PC-9 (cell line): ENCODE results near the gene CADM2. TPM values are rescaled to one million over a fixed set of nuclear protein-coding genes. Genes with fewer than 3 reads are reported as not detected.

Experiments
- BruUV-seq: library from RNA; stranded (reverse); fragments of 400-500 nt; replicated peaks from 2 replicates; lab custom pipeline; 2021; lab: Mats Ljungman, UMichigan
- CTCF ChIA-PET: fragments of 300-600 bp; sonication (Branson Sonifier 250); formaldehyde crosslinking; loops from one replicate; lab custom pipeline; 2022; ENCODE audit warnings: antibody characterized with exemption; lab: Charles Lee
- POLR2A ChIA-PET: fragments of 300-600 bp; sonication (Branson Sonifier 250); formaldehyde crosslinking; loops from one replicate; lab custom pipeline; 2022; ENCODE audit warnings: antibody characterized with exemption; ENCODE audit not compliant: unreplicated experiment; lab: Charles Lee
- DNase-seq, 2 experiments: peaks; one replicate each; pipeline versions ENCODE4 v3.0.0 to v3.0.0-alpha.2; 2015 to 2022; ENCODE audit warnings: mixed read lengths in 1 of 2
- H2AFZ ChIP-seq: fragments of 200-600 bp; sonication (generic); 2 replicates; pipeline ENCODE4 v1.8.1; 2017; ENCODE audit warnings: antibody characterized with exemption
- H3F3A ChIP-seq: fragments of 200-600 bp; sonication (generic); 2 replicates; pipeline ENCODE4 v1.8.1; 2017; ENCODE audit warnings: antibody characterized with exemption, mild to moderate bottlenecking, low read depth; ENCODE audit not compliant: insufficient read depth
- H3K27ac ChIP-seq: fragments of 200-600 bp; sonication (generic); 2 replicates; pipeline ENCODE4 v1.6.1; 2016; ENCODE audit warnings: mixed run types
- H3K27me3 ChIP-seq: fragments of 200-600 bp; sonication (generic); 2 replicates; pipeline ENCODE4 v1.6.1; 2016; ENCODE audit warnings: low read depth, mixed run types; ENCODE audit not compliant: insufficient read depth
- H3K36me3 ChIP-seq: fragments of 200-600 bp; sonication (generic); 2 replicates; pipeline ENCODE4 v1.6.1; 2016; ENCODE audit warnings: low read depth, mixed run types
- H3K4me1 ChIP-seq: fragments of 200-600 bp; sonication (generic); replicated peaks from 2 replicates; pipeline ENCODE4 v1.6.1; 2016; ENCODE audit warnings: mixed run types; ENCODE audit not compliant: insufficient read depth
- H3K4me2 ChIP-seq: fragments of 200-600 bp; sonication (generic); 2 replicates; pipeline ENCODE4 v1.6.1; 2017; ENCODE audit warnings: mixed run types
- H3K4me3 ChIP-seq: fragments of 200-600 bp; sonication (generic); 2 replicates; pipeline ENCODE4 v1.6.1; 2016; ENCODE audit warnings: mixed run types
- H3K79me2 ChIP-seq: fragments of 200-600 bp; sonication (generic); 2 replicates; pipeline ENCODE4 v1.6.1; 2017; ENCODE audit warnings: low read depth, mixed run types
- H3K9me2 ChIP-seq: fragments of 200-600 bp; sonication (generic); 2 replicates; pipeline ENCODE4 v1.8.1; 2017; ENCODE audit warnings: mild to moderate bottlenecking; ENCODE audit not compliant: insufficient read depth
- H3K9me3 ChIP-seq: fragments of 200-600 bp; sonication (generic); 2 replicates; pipeline ENCODE4 v1.8.1; 2016; ENCODE audit warnings: low read depth; ENCODE audit not compliant: insufficient read depth
- H4K20me1 ChIP-seq: fragments of 200-600 bp; sonication (generic); 2 replicates; pipeline ENCODE4 v1.8.1; 2017; ENCODE audit not compliant: insufficient read depth
- EZH2 ChIP-seq: fragments of 200-600 bp; sonication (generic); IDR thresholded peaks from 2 replicates; pipeline ENCODE4 v1.8.0; 2017; ENCODE audit warnings: antibody characterized with exemption, low read depth
- intact Hi-C: fragments of 100-400 bp; cut with micrococcal nuclease; formaldehyde crosslinking; loops from one replicate; pipeline ENCODE4 v1.10.0; 2022; ENCODE audit not compliant: unreplicated experiment
- total RNA-seq: library from RNA; stranded (reverse); gene quantifications from 2 replicates; pipeline ENCODE4 v1.2.3, GENCODE V29; 2021
- TF ChIP-seq, protein P1 (sequence below): fragments of 200-600 bp; sonication (generic); conservative IDR thresholded peaks from 2 replicates; pipeline ENCODE4 v1.6.1; 2017; ENCODE audit warnings: mixed run types, antibody characterized with exemption, mild to moderate bottlenecking, moderate library complexity

Gene CADM2
- total RNA-seq, 1 experiment from 2014 or later = 0.59 TPM

- no peak overlapping the region for H3K4me2 ChIP-seq
- no peaks in the 10 kb centered on the region for H3K27me3 ChIP-seq
- H2AFZ ChIP-seq = no peak overlapping the region
- no peak overlapping the region for H3K4me3 ChIP-seq
- CTCF ChIA-PET = no interaction called here
- no peaks in the 10 kb centered on the region for H3K9me2 ChIP-seq
- no peaks in the 10 kb centered on the region for H3K79me2 ChIP-seq
- DNase-seq = no peak
- no TSS peak for BruUV-seq
- no peaks in the 10 kb centered on the region for H3K9me3 ChIP-seq
- H3K4me1 ChIP-seq = no peaks in the 10 kb centered on the region
- TF ChIP-seq, protein P1, sequence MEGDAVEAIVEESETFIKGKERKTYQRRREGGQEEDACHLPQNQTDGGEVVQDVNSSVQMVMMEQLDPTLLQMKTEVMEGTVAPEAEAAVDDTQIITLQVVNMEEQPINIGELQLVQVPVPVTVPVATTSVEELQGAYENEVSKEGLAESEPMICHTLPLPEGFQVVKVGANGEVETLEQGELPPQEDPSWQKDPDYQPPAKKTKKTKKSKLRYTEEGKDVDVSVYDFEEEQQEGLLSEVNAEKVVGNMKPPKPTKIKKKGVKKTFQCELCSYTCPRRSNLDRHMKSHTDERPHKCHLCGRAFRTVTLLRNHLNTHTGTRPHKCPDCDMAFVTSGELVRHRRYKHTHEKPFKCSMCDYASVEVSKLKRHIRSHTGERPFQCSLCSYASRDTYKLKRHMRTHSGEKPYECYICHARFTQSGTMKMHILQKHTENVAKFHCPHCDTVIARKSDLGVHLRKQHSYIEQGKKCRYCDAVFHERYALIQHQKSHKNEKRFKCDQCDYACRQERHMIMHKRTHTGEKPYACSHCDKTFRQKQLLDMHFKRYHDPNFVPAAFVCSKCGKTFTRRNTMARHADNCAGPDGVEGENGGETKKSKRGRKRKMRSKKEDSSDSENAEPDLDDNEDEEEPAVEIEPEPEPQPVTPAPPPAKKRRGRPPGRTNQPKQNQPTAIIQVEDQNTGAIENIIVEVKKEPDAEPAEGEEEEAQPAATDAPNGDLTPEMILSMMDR = no peak
- no peak for TF ChIP-seq EZH2
- H4K20me1 ChIP-seq = no peaks in the 10 kb centered on the region
- H3K36me3 ChIP-seq = no peaks in the 10 kb centered on the region
- POLR2A ChIA-PET = no interaction called here
- H3K27ac ChIP-seq = no peak overlapping the region
- intact Hi-C loops = no loop called here
- H3F3A ChIP-seq = no peaks in the 10 kb centered on the region
Measured at GRCh38 chr3:85370341-85370740, 411.6 kb downstream of the CADM2 start.

DNA sequence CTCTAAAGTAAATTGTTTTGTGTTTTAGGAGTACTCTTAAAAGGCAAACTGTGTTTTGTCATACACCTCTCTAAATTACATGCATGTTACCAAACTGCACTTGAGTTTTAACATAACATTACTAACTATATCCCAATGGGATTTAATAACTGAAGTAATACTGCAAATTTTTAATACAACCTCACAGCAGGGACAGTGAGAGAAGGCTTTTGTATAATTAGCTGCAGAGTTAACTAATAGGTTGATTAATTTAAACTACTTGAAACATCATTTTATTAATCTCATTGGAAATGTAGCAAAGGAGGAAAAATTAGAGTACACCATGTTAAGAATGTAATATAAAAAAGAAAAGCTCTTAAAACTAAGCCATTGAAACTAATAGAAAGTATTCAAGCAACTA lies 417.3 kb downstream of the CADM2 start:
- H4K20me1 ChIP-seq = no peaks in the 10 kb centered on the region
- H3K36me3 ChIP-seq = no peaks in the 10 kb centered on the region
- no peaks in the 10 kb centered on the region for H3K79me2 ChIP-seq
- ChIA-PET POLR2A (no interaction called here), CTCF (no interaction called here)
- no TSS peak for BruUV-seq
- no peaks in the 10 kb centered on the region for H3F3A ChIP-seq
- H3K4me2 ChIP-seq = no peak overlapping the region
- intact Hi-C loops = no loop called here
- no peak overlapping the region for H3K27ac ChIP-seq
- TF ChIP-seq EZH2 = no peak
- TF ChIP-seq, protein P1 = no peak
- no peaks in the 10 kb centered on the region for H3K27me3 ChIP-seq
- H3K4me1 ChIP-seq = no peaks in the 10 kb centered on the region
- no peak overlapping the region for H2AFZ ChIP-seq
- H3K9me2 ChIP-seq = no peaks in the 10 kb centered on the region
- no peak for DNase-seq
- no peak overlapping the region for H3K4me3 ChIP-seq
- H3K9me3 ChIP-seq = no peaks in the 10 kb centered on the region

DNA sequence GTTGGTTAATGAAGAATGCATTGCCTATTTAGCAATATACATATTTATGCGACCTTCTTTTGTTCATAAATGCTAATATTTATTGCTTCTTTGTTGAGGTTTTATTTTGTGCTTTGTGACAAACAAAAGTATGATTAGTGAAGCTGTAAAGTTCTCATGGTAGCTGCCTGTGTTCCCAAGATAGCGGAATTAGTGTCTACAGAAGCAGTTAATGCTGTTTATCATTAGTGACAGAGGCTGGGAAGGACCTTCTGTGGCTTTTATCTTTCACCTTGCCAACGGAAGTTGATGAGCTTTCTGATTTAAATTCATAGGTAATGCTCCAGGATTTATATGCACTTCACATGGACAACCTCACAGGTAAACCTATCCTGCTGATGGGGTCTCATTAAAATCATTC lies 418.3 kb downstream of the CADM2 start:
- H3K9me3 ChIP-seq = no peaks in the 10 kb centered on the region
- H4K20me1 ChIP-seq = no peaks in the 10 kb centered on the region
- H3K4me1 ChIP-seq = no peaks in the 10 kb centered on the region
- H3K27ac ChIP-seq = no peak overlapping the region
- intact Hi-C loops = no loop called here
- no peak overlapping the region for H3K4me2 ChIP-seq
- H3K36me3 ChIP-seq = no peaks in the 10 kb centered on the region
- no TSS peak for BruUV-seq
- ChIA-PET POLR2A (no interaction called here), CTCF (no interaction called here)
- TF ChIP-seq EZH2 = no peak
- TF ChIP-seq, protein P1 = no peak
- H3F3A ChIP-seq = no peaks in the 10 kb centered on the region
- H3K27me3 ChIP-seq = no peaks in the 10 kb centered on the region
- no peak overlapping the region for H3K4me3 ChIP-seq
- no peak for DNase-seq
- no peaks in the 10 kb centered on the region for H3K9me2 ChIP-seq
- H2AFZ ChIP-seq = no peak overlapping the region
- no peaks in the 10 kb centered on the region for H3K79me2 ChIP-seq
